Neural crest cell (in vitro differentiated cells): Measurements from ENCODE around the gene SPOCK1. TPM values are rescaled to one million over a fixed set of nuclear protein-coding genes. Genes with fewer than 3 reads are reported as not detected.

ENCODE experiments used
- DNase-seq: peaks from one replicate; pipeline ENCODE4 v3.0.0; 2021; ENCODE audit warnings: low read depth, mixed read lengths, low spot score
- H3K27ac Mint-ChIP-seq: one replicate; pipeline ENCODE4 v1.8.0; 2021; ENCODE audit warnings: mild to moderate bottlenecking, mixed read lengths; ENCODE audit not compliant: unreplicated experiment
- H3K27me3 Mint-ChIP-seq: 2 replicates; pipeline ENCODE4 v1.8.0; 2021; ENCODE audit warnings: low read depth, mild to moderate bottlenecking, mixed read lengths
- H3K36me3 Mint-ChIP-seq: 2 replicates; pipeline ENCODE4 v1.8.0; 2021; ENCODE audit warnings: low read depth, mild to moderate bottlenecking, mixed read lengths
- H3K4me1 Mint-ChIP-seq: 2 replicates; pipeline ENCODE4 v1.8.0; 2021; ENCODE audit warnings: mixed read lengths
- H3K4me3 Mint-ChIP-seq: one replicate; pipeline ENCODE4 v1.8.0; 2021; ENCODE audit warnings: mild to moderate bottlenecking, mixed read lengths
- H3K9me3 Mint-ChIP-seq: 2 replicates; pipeline ENCODE4 v1.8.0; 2021; ENCODE audit warnings: mixed read lengths
- total RNA-seq: library from RNA; stranded (reverse); gene quantifications from 2 replicates; pipeline ENCODE4 v1.2.1, GENCODE V29; 2021
- TF ChIP-seq, protein P1 (sequence below): fragments of 200-600 bp; sonication (generic); conservative IDR thresholded peaks from 2 replicates; pipeline ENCODE4 v1.5.0; 2021; ENCODE audit warnings: antibody characterized with exemption, mild to moderate bottlenecking

The SPOCK1 gene
- total RNA-seq, 1 donor from 2014 or later = 89.7 TPM

DNA sequence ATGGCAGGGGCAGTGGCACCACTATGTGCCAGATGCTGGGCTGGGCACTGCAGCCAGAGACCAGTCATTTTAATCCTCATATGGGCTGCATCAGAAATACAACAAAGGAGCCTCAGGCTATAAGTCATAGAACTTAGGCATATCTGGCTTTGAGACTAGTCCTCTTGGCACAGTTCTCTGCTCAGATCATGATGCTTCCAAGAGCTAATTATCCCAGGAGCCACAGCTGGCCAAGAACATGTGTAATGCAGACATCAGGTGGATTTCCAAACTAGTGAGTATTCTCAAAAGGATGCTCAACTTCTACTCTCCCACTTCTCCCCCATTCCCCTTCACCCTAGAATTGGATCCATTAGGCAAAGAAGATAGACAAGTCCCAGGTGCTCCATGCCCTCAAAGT, 571.6 kb downstream of the SPOCK1 start:
- no peak for DNase-seq
- Mint-ChIP-seq H3K36me3 (no peaks in the 10 kb centered on the region), H3K4me3 (no peak overlapping the region), H3K27me3 (peaks cover 8% of the 10 kb centered on the region), H3K9me3 (peaks cover 11% of the 10 kb centered on the region), H3K4me1 (no peaks in the 10 kb centered on the region), H3K27ac (no peak overlapping the region)
- TF ChIP-seq, protein P1, sequence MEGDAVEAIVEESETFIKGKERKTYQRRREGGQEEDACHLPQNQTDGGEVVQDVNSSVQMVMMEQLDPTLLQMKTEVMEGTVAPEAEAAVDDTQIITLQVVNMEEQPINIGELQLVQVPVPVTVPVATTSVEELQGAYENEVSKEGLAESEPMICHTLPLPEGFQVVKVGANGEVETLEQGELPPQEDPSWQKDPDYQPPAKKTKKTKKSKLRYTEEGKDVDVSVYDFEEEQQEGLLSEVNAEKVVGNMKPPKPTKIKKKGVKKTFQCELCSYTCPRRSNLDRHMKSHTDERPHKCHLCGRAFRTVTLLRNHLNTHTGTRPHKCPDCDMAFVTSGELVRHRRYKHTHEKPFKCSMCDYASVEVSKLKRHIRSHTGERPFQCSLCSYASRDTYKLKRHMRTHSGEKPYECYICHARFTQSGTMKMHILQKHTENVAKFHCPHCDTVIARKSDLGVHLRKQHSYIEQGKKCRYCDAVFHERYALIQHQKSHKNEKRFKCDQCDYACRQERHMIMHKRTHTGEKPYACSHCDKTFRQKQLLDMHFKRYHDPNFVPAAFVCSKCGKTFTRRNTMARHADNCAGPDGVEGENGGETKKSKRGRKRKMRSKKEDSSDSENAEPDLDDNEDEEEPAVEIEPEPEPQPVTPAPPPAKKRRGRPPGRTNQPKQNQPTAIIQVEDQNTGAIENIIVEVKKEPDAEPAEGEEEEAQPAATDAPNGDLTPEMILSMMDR = no peak

DNA sequence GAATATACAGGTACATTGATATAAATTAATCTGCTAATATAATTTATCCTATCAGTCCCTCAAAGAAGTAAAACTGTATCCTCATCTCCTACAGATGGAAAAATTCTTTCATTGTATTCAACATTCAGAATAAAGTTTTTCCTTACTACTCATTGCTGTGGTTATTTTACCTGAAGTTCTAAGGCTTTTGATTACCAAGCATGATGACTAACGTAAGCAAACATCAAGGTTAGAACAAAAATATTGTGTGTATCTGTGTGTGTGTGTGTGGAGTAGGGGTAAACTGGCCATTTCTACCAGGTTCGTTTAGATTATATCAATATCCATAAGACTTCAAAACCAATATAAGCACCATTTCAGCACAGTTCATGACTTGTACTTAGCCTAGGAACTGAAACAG, 573.1 kb downstream of the SPOCK1 start:
- Mint-ChIP-seq H3K4me3 (no peak overlapping the region), H3K27me3 (peaks cover 8% of the 10 kb centered on the region), H3K36me3 (no peaks in the 10 kb centered on the region), H3K4me1 (no peaks in the 10 kb centered on the region), H3K9me3 (peaks cover 6% of the 10 kb centered on the region), H3K27ac (no peak overlapping the region)
- no peak for DNase-seq
- TF ChIP-seq, protein P1 = no peak

Other genes starting within 250 kb of the SPOCK1 start
- 9.4 and 11.8 TPM in 2 replicates for gene KLHL3, start 236.8 kb upstream of the SPOCK1 start, total RNA-seq